ENCODE measurements around the gene CYBC1. TPM values are rescaled to one million over a fixed set of nuclear protein-coding genes. Genes with fewer than 3 reads are reported as not detected.

Gene CYBC1
- total and polyA plus RNA-seq, 2 donors (not counting 1 experiment from before 2014, with no cell fraction given) = 62.7 to 64.1 TPM

- Histone ChIP-seq H3K9me3 (ENCODE audit: control insufficient read depth, insufficient read depth, low read depth, low read length) (no peaks in the 10 kb centered on the region), H3K4me2 (ENCODE audit: extremely low read depth, insufficient read depth, low read length) (no peak overlapping the region), H3K36me3 (ENCODE audit: control insufficient read depth, insufficient read depth, low read length) (no peaks in the 10 kb centered on the region), H3K27me3 (ENCODE audit: control insufficient read depth, insufficient read depth, low read length) (no peaks in the 10 kb centered on the region), H3K4me3 (replicated peaks in 1 of 4; ENCODE audit: control extremely low read depth in 1 of 4, insufficient read depth in 1 of 4, low read depth in 3 of 4, low read length in 4 of 4) (no peak overlapping the region), H3K79me2 (ENCODE audit: control insufficient read depth, insufficient read depth, low read length) (no peaks in the 10 kb centered on the region), H3K4me1 (ENCODE audit: control insufficient read depth, extremely low read depth, insufficient read depth, low read length) (no peaks in the 10 kb centered on the region), H3K9ac (ENCODE audit: insufficient read depth, low read length) (no peak overlapping the region), H4K20me1 (ENCODE audit: control insufficient read depth, extremely low read depth, insufficient read depth, low read length) (no peaks in the 10 kb centered on the region), H2AFZ (ENCODE audit: low read length) (no peak overlapping the region), H3K27ac (ENCODE audit: insufficient read depth, low read length) (no peak overlapping the region)
- TF ChIP-seq EZH2 (IDR thresholded peaks at IDR 0.05; ENCODE audit: low read length, missing control alignments) (no peak), CTCF (conservative IDR thresholded peaks at IDR 0.05 in 1 of 2, IDR thresholded peaks at IDR 0.05 in 1 of 2; ENCODE audit: low read depth in 1 of 2, low read length in 2 of 2) (no peak)
- DNase-seq (ENCODE audit: low read depth in 2 of 2) = no peak
Measured at GRCh38 chr17:82433560-82434215, 16.9 kb downstream of the CYBC1 start.

GRCh38 chr17:82432017-82432416 lies 18.5 kb downstream of the CYBC1 start:
- Histone ChIP-seq H3K27me3 (ENCODE audit: control insufficient read depth, insufficient read depth, low read length) (no peaks in the 10 kb centered on the region), H3K9ac (ENCODE audit: insufficient read depth, low read length) (no peak overlapping the region), H3K79me2 (ENCODE audit: control insufficient read depth, insufficient read depth, low read length) (no peaks in the 10 kb centered on the region), H3K4me2 (ENCODE audit: extremely low read depth, insufficient read depth, low read length) (no peak overlapping the region), H3K27ac (ENCODE audit: insufficient read depth, low read length) (no peak overlapping the region), H3K9me3 (ENCODE audit: control insufficient read depth, insufficient read depth, low read depth, low read length) (no peaks in the 10 kb centered on the region), H3K4me1 (ENCODE audit: control insufficient read depth, extremely low read depth, insufficient read depth, low read length) (no peaks in the 10 kb centered on the region), H4K20me1 (ENCODE audit: control insufficient read depth, extremely low read depth, insufficient read depth, low read length) (no peaks in the 10 kb centered on the region), H3K4me3 (replicated peaks in 1 of 4; ENCODE audit: control extremely low read depth in 1 of 4, insufficient read depth in 1 of 4, low read depth in 3 of 4, low read length in 4 of 4) (no peak overlapping the region), H3K36me3 (ENCODE audit: control insufficient read depth, insufficient read depth, low read length) (no peaks in the 10 kb centered on the region), H2AFZ (ENCODE audit: low read length) (no peak overlapping the region)
- no peak for DNase-seq (ENCODE audit: low read depth in 2 of 2)
- TF ChIP-seq EZH2 (IDR thresholded peaks at IDR 0.05; ENCODE audit: low read length, missing control alignments) (no peak), CTCF (conservative IDR thresholded peaks at IDR 0.05 in 1 of 2, IDR thresholded peaks at IDR 0.05 in 1 of 2; ENCODE audit: low read depth in 1 of 2, low read length in 2 of 2) (no peak)

- no peak overlapping the region for H3K27ac ChIP-seq (ENCODE audit: insufficient read depth, low read length)
- no peaks in the 10 kb centered on the region for H3K9me3 ChIP-seq (ENCODE audit: control insufficient read depth, insufficient read depth, low read depth, low read length)
- no peak for TF ChIP-seq CTCF (conservative IDR thresholded peaks at IDR 0.05 in 1 of 2, IDR thresholded peaks at IDR 0.05 in 1 of 2; ENCODE audit: low read depth in 1 of 2, low read length in 2 of 2)
- no peak for TF ChIP-seq EZH2 (IDR thresholded peaks at IDR 0.05; ENCODE audit: low read length, missing control alignments)
- no peak overlapping the region for H2AFZ ChIP-seq (ENCODE audit: low read length)
- no peaks in the 10 kb centered on the region for H3K4me1 ChIP-seq (ENCODE audit: control insufficient read depth, extremely low read depth, insufficient read depth, low read length)
- H3K79me2 ChIP-seq (ENCODE audit: control insufficient read depth, insufficient read depth, low read length) = no peaks in the 10 kb centered on the region
- H3K4me3 ChIP-seq (replicated peaks in 1 of 4; ENCODE audit: control extremely low read depth in 1 of 4, insufficient read depth in 1 of 4, low read depth in 3 of 4, low read length in 4 of 4) = no peak overlapping the region
- no peak for DNase-seq (ENCODE audit: low read depth in 2 of 2)
- no peaks in the 10 kb centered on the region for H3K27me3 ChIP-seq (ENCODE audit: control insufficient read depth, insufficient read depth, low read length)
- no peaks in the 10 kb centered on the region for H3K36me3 ChIP-seq (ENCODE audit: control insufficient read depth, insufficient read depth, low read length)
- no peak overlapping the region for H3K9ac ChIP-seq (ENCODE audit: insufficient read depth, low read length)
- H3K4me2 ChIP-seq (ENCODE audit: extremely low read depth, insufficient read depth, low read length) = no peak overlapping the region
- H4K20me1 ChIP-seq (ENCODE audit: control insufficient read depth, extremely low read depth, insufficient read depth, low read length) = no peaks in the 10 kb centered on the region
Measured at GRCh38 chr17:82429824-82430223, 20.7 kb downstream of the CYBC1 start.

Data from fibroblast of lung (primary cell).